Coronary artery (tissue), 2 donors: ENCODE data around the gene FBXO21.
A peak's percentile ranks its signal among the peaks of the same experiment; 100 is the strongest.

Experiments
- DNase-seq: peaks from one replicate; pipeline ENCODE4 v3.0.0-alpha.2; 2017; ENCODE audit warnings: low spot score
- H3K27ac ChIP-seq, 2 donors: fragments of 200-600 bp; sonication (generic); one replicate each; pipeline ENCODE4 v1.5.1; 2016 to 2019
- H3K4me3 ChIP-seq: fragments of 200-600 bp; sonication (generic); 2 replicates; pipeline ENCODE4 v1.5.1; 2016; ENCODE audit warnings: mild to moderate bottlenecking, moderate library complexity
- TF ChIP-seq, protein P1 (sequence below): fragments of 200-600 bp; sonication (generic); IDR thresholded peaks from one replicate; pipeline ENCODE4 v1.5.1; 2019; ENCODE audit warnings: antibody characterized with exemption

Gene FBXO21, protein sequence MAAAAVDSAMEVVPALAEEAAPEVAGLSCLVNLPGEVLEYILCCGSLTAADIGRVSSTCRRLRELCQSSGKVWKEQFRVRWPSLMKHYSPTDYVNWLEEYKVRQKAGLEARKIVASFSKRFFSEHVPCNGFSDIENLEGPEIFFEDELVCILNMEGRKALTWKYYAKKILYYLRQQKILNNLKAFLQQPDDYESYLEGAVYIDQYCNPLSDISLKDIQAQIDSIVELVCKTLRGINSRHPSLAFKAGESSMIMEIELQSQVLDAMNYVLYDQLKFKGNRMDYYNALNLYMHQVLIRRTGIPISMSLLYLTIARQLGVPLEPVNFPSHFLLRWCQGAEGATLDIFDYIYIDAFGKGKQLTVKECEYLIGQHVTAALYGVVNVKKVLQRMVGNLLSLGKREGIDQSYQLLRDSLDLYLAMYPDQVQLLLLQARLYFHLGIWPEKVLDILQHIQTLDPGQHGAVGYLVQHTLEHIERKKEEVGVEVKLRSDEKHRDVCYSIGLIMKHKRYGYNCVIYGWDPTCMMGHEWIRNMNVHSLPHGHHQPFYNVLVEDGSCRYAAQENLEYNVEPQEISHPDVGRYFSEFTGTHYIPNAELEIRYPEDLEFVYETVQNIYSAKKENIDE

DNA sequence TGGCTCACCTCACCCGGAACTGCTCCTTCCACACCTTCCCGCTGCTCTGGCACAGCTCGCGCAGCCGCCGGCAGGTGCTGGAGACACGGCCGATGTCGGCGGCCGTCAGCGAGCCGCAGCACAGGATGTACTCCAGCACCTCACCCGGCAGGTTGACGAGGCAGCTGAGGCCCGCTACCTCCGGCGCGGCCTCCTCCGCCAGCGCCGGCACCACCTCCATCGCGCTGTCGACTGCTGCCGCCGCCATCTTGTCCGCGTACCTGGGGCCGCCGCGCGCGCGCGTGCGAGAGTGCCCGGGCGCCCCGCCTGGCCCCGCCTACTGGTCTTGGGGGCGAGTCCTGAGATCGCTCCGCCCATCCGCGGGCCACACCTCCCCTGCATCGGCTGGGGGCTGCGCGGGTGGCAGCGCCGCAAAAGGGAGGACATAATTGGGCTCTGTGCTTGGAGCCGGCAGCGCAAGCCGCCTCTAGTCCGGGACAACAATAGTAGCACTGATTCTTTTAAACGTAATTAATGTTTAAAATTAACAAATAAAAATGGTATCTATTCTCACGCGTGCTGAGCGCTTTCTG, at the start of gene FBXO21:
FBXO21 (minus strand) TSS at position 261 of the 572 bp plus-strand sequence; CDS start at position 247, 14 bp downstream.
- Histone ChIP-seq H3K27ac (peak within 1 kb of the TSS; percentile 61 to 92), H3K4me3 (peak within 1 kb of the TSS; percentile 100)
- DNase-seq, result peak; percentile 91
- TF ChIP-seq, protein P1, sequence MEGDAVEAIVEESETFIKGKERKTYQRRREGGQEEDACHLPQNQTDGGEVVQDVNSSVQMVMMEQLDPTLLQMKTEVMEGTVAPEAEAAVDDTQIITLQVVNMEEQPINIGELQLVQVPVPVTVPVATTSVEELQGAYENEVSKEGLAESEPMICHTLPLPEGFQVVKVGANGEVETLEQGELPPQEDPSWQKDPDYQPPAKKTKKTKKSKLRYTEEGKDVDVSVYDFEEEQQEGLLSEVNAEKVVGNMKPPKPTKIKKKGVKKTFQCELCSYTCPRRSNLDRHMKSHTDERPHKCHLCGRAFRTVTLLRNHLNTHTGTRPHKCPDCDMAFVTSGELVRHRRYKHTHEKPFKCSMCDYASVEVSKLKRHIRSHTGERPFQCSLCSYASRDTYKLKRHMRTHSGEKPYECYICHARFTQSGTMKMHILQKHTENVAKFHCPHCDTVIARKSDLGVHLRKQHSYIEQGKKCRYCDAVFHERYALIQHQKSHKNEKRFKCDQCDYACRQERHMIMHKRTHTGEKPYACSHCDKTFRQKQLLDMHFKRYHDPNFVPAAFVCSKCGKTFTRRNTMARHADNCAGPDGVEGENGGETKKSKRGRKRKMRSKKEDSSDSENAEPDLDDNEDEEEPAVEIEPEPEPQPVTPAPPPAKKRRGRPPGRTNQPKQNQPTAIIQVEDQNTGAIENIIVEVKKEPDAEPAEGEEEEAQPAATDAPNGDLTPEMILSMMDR, result no peak

DNA sequence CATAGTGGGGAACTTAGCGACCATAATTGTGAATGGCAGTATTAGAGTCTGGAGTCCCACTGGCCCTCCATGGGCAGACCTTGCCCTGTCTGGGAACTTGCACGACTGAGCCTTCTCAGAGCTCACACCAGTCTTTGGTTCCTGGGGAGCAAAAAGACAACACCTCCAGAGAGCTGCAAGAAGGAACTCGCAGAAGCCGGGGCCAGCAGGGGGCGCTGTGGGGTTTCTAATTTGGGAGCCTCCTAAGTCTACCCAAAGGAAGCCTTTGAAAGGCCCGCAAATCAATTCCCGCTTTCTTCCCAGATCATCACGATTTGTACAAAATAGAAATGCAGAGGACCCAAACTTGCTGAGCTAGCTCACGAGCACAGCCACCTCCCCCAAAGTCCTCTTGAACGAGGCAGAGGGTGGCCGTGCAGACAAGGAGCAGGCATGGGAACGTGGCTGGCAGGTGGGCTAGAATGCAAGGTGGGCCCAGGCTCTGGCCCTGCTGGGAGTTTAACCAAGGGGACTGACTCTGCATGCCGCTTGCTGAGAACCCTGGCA, 46.3 kb upstream of the FBXO21 start:
- TF ChIP-seq, protein P1, result peak; percentile 43
- DNase-seq, result no peak
- Histone ChIP-seq H3K27ac (no peak overlapping the region), H3K4me3 (no peak overlapping the region)

DNA sequence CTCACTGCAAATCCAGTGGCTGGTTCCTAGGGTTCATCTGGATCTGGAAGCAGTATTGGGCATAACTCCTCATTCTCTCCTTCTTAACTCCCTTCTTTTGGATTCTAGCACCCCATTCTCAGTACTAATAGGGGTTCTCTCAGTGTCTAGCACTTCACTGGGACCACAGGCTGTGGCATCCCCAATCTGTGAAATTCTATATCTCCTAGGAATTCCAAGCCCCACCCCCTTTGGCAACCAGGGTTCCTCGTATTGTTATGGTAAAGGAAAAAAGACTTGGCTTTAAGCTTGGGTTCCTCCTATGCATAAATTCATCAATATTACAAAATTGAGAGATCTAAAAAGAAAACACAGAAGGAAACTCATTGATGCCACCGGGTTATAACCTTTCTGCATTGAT, 45.0 kb upstream of the FBXO21 start:
- H3K4me3 ChIP-seq, result no peak overlapping the region
- no peak for DNase-seq
- TF ChIP-seq, protein P1, result no peak
- H3K27ac ChIP-seq, result no peak overlapping the region

DNA sequence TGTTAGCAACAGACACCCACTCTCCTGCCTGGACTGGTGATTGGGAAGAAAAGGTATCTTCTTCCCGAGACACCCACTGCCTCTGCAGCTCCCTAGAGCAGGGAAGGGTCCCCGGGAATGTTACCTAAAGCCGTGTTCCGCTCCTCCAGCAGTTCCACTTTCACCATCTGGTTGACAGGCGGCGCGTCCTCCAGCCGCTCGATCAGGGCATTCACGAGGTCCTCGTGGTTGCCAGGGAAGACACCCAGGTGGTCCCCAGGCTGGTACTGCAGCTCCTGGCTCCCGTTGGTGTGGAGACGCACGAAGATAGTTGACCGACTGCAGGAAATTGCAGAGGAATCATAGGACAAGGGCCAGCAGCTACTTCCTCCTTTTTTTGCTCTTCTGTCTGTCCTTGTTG, 44.2 kb upstream of the FBXO21 start:
- no peak for DNase-seq

DNA sequence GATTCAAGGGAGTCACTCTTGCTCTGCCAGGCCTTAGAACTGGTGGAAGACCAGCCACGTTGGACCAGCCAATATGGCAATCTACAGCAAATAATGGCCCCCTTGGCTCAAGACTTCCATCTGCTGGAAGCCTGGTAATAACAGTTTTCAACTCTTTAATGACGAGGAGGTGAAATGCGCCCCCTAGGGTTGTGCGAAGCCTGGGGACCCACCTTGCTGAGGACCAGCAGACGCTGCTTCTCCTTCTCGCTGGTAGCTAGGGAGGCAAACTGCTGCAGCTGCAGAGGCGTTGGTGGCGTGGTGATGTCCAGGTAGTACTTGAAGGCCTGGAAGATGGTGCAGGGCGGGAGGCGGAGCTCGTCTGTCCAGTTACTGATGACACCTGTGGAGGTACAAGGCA, 41.5 kb upstream of the FBXO21 start:
- TF ChIP-seq, protein P1, result no peak
- H3K4me3 ChIP-seq, result no peak overlapping the region
- no peak overlapping the region for H3K27ac ChIP-seq
- DNase-seq, result no peak

More for the DNA sequence above, 44.2 kb upstream of the FBXO21 start:
- TF ChIP-seq, protein P1, result no peak
- no peak overlapping the region for H3K4me3 ChIP-seq
- H3K27ac ChIP-seq, result no peak overlapping the region

DNA sequence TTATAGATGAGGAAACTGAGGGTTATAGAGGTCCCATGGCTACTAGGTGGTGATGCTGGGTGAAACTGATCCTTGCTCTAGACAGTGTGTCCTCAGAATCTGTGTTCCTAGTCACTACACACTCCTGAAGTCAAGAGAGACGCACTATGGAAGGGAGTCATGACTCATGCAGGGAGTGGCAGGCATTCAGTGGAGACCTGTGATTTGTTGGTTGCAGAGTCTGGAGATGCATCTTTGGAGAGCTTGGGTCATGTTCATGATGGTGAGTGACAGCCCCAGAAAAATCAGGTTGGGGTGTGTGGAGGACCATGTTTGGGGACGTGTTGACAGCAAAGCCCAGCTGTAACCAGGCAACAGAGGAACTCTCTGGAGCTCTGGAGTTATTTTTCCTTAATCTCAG, 38.0 kb upstream of the FBXO21 start:
- Histone ChIP-seq H3K4me3 (no peak overlapping the region), H3K27ac (no peak overlapping the region)
- TF ChIP-seq, protein P1, result no peak
- no peak for DNase-seq
